Stimulated activated CD8-positive, alpha-beta memory T cell treated with anti-CD3 and anti-CD28 coated beads, Interleukin-15, amount 100 ng/mL, for 24 hours (primary cell): ENCODE data around the gene STIL.
"Not testable (repeated sequence)": the region's sequence is repeated elsewhere in the genome, so short reads cannot be mapped to it uniquely, and the experiment has no call there.

Source experiments
- DNase-seq: peaks from one replicate; pipeline ENCODE4 v3.0.0-alpha.2; 2020; ENCODE audit warnings: low read depth

The STIL gene

DNA sequence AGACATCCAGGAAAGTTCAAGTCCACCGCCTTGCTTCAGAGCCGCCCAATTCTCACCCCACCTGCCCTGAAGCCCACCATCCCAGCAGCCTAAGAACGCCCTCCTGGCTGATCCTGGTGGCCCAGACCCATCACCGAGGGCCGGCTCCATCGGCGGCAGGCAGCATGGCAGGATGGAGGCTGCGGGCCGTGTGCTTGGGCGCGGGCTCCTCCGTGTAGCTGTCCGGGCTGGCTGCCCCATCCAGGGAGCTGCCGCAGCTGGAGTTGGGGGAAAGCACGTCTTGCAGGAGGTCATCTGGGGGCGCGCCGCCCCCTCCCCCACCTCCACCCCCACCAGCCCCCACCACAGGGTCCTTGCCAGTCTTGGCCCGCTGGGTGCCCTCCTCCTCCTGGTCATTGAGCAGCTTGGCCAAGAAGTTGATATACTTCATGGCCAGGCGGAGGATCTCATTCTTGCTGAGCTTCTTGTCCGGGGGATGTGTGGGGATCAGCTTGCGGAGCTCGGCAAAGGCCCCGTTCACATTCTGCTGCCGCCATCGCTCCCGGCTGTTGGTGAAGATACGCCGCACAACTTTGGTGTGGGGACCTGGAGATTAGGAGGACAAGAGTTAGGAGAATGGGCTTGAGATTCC lies 94.2 kb downstream of the STIL start:
- no peak for DNase-seq

DNA sequence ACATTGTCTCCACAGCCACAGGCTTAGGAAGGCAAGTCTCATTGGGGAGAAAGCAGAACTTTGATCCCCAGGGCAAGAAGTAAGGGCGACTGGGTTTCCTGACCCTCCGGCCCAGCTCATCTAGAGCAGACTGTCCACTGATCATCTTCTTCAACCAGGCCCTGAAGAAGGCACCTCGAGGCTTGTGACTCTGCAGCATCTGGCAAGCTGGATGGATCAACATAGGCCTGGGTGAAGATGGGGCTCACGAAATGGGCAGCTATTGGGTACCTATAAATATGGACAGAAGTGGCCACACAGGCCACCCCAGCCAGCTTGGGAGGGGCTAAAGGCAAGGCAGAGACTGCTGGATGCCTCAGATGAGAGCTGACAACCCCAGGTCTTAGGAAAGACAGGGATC lies 94.9 kb downstream of the STIL start:
- no peak for DNase-seq

DNA sequence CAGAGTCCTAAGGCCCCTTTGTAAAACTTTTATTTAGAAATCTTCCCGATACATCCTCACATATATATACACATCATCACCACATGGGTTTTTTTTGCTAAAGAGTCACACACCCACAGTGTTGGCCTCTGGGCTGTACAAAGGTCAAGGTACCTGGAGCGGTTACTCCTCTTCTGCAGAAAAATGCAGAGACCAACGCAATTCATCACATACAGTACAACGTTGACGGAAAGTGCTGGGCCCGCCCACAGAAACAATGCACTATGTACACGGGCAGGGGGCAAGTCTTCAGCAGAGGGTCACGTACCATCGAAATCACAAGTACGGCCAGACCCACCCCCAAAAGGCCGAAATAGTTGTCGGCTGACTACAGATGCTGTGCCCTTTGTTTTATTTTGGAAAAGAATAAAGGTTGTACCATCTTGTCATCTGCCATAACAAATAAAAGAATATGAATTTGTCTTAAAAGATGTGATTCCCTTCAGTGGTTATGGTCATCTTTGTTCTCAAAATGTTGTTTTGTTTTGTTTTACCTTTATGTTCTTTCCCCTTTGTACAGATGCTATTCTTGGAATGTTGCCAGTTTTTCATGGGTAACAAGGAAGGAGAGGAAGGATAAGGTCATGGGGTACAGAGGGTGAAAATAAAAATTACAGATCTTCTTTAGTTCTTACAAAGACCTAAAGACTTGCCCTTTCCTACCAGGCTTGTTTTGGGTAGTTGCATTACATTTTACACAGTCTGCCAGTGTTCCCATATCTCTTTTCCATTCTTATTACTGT lies 97.5 kb downstream of the STIL start:
- no peak for DNase-seq

DNA sequence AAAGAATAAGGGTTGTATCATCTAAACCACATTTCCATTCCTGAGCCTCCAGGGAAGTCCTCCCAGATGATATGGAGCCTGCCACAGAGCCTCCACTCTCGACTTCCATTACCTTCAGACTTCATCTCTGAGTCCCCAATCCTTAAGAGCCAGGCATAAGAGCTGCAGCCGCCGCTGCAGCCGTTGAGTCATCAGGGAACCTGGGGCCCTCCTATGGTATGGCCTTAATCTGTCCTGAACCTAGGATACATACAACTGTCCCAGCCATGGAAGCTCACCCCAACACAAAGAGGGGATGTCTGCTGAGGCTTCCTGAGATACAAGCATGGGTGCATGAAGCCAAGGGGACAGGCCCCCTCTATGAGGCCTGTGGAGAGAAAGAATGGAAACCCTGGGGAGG lies 98.2 kb downstream of the STIL start:
- no peak for DNase-seq

DNA sequence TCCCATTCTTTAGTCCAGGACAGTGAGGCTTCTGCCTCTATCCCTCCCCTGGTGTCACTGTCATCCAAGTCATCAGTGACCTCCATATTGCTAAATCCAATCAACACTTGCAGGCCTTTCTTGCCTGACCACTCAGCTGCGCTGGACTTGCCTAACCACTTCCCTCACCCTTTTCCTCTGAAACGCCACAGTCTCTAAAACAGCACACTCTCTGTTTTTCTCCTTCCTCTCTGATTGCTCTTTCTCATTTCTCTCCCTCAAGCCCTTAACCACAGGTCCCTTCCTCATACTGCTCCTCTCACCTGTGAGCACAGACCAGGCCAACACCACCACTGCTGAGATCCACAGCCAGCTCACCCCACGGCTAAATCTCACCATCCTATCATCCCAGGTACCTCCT lies 99.4 kb downstream of the STIL start:
- no peak for DNase-seq

DNA sequence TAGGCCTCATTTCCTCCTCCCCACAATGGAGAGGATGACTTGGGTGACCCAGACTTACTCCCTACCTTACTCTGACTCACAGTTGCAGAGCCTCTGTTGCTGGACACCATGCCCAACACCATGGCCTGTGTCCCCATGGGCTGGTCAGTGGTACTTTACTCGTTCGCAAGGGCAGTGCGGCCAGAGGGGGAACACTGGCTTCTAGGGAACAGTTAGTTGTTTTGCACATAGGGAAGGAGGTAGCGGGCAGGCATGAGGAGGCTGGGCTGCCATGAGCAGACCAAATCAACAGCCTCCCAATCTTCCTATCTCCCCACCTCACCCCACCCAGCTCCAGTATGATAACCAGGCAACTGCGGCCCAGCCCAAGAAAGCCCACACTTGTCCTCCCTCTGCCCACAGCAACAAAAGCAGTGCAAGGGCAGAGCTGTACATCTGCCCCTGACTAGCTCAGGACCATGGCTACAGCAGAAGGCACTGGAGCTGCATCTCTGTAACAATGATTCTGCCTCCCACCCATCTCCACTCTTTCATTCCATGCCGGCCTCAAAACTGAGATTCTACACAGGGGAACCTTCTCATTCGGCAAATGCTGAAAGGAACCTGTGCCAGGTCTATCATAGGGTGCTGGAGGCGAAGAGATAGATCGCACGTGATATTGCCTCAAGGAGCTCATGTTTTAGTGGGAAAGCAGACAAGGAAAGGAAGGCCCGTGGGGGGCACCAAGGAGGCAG lies 100.5 kb downstream of the STIL start:
- no peak for DNase-seq

DNA sequence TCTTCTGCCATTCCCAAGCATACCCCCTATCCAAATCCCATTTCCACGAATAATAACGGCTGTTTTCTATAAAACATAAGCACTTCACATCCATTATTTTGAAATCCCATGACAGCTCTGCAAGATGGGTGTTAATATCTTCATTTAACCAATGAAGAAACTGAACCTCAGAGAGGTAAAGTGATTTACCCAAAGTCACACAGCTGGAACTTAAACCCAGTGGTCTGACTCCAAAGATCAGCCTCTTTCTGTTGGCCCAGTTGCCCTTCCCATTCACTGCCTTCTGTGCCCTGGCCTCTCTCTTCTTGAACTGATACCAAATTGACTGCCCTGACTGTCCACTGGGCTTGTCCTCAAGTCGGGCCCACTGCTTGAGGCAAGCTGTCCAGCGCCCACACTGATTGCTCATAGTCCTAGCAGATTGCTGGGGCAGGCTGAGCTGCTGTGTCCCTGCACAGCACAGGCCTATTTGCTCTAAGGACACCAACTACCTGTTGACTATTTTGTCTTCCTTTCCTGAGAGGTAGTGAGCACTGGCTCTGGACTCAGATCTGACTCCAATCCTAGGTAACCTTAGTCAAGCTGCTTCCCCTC lies 101.2 kb downstream of the STIL start:
- no peak for DNase-seq

DNA sequence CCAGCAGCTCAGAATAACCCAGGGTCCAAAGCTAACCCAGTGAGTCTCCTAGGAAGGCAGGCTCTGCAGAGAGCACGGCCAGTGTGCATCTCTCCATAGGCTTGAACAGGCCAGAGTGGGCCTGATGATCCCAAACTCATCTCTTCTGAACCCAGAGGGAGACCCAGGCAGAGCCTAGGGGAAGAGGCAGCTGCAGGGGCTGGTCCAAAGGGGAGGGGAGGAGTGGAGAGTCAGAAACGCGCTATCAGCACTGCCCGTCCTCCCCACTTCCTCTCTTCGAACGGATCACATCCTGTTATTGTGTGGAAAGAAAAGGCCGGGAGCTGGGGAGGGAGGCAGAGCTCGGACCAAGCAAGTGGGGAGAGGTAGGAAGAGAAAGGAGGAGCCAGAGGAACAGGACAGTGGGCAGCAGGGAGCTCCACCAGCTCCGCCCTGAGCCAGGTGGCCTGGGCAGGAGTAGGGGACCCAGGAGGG lies 102.1 kb downstream of the STIL start:
- DNase-seq: no peak

DNA sequence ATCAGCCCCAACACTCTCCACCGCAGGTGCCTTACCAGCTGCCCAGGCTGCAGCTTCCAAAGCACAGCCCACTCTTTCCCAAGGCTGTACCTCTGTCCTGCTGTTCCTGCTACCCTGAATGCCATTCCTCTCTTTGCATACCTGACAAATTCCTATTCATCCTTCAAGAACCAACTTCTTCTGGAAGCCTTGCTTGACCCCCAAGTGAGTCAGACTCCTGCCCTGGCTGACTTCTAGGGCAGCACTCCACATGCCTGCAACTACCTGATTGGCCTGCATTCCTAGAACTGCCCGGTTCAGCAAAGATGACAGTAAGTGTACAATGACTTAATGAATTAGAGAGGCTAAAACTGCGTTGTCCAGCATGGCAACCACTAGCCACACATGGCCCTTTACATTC lies 103.3 kb downstream of the STIL start:
- DNase-seq: no peak

DNA sequence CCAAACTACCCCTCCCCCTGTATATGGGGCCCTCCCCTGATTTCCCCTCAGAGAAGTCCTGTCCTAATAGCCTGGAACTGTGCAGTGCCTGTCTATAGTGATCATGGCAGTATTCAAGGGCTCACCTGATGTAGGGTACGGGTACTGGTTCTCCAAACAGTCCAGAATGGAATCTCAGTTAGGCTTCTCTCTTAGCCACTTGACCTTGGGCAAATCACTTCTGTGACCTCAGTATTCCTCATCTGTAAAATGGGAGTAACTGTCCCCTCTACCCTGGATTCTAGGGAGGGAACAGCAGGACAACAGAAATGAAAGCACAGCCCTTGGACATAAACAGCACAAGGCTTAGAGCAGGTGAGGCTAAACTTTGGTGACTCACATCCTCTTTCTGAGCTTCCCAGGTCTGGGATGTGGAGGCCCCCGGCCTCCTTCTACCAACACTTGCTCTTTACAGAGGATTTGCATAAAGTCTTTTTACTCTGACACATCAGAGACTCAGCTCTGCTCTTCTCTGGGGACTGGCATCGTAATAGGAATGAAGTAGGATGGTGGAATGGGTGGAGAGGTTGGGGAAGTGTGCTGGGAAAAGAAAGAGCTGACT lies 104.1 kb downstream of the STIL start:
- no peak for DNase-seq

DNA sequence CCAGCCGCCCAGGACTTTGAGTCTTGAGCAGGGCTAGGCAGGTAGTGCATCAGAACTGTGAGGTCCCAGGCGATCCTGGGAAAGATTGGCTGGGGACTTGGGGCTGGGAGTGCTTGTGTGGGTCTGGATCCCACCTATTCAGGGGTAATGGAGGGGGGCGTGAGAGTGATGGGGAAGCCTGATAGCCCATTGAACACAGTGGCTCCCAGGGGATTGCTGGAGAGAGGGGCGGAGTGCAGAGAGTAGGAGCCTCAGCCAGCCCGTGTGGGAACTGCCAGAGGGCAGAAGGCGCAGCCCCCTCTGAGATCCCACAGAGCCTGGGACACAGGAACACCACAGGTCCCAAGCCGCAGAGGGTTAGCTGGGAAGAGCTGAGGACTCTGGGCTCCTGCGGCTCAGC lies 104.9 kb downstream of the STIL start:
- DNase-seq: no peak

DNA sequence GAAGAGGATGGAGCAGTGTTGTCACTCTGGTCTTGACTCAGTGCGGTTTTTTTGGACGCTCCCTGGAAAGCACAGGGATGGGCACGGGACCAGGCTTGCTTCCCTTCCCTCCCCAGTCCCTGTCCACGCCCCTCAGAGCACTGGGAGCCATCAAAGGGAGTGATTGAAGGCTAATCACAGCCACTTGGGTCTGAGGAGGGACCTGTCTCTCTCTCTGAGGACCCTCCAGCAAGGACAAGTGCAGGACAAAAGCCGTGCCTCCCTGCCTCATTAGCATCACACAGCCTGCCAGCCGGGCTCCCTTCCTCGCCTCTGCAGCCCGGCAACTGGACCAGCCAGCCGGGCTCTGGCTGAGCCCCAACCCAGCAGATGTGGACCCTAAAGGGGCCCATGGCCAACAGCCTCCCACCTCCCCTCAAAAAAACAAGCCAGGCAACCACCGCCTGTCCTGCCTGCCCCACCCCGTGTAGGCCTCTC lies 105.5 kb downstream of the STIL start:
- no peak for DNase-seq

DNA sequence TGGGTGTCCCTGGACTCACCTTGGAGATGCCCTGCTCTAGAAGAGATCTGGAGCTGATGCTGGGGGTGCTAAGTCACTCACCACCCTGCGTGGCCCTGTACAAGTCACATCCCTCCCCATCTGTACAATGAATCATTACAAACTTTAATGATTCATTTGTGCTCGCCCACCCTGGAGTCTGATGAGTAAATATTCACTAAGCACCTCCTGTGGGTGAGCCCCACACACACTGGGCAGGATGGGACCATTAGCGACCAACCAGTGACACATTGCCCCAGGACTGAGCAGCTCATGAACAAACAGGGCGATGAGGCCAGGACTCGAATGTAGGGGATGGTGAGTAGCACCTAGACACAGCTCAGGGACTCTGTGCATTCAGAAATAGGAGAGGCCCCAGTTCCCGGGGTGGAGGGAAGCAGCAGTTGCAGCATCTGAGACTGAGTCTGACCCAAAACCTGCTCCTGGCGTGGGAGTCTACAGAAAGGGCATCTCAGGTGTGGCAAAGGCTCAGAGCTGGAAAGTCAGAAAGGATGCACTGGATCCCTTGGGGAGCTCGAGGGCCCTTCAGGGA lies 106.1 kb downstream of the STIL start:
- no peak for DNase-seq

DNA sequence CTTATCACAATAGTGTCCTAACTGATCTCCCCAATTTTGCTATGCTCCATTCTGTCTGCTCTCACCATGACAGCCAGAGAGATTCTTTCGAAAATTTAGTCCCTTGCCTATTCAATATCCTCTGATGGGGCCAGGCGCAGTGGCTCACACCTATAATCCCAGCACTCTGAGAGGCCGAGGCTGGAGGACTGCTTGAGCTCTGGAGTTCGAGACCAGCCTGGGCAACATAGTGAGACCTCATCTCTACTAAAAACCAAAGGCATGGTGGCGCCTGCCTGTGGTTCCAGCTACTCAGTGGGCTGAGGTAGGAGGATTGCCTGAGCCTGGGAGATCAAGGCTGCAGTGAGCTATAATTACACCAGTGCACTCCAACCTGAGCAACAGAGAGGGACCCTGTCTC lies 108.0 kb downstream of the STIL start:
- DNase-seq: no peak

DNA sequence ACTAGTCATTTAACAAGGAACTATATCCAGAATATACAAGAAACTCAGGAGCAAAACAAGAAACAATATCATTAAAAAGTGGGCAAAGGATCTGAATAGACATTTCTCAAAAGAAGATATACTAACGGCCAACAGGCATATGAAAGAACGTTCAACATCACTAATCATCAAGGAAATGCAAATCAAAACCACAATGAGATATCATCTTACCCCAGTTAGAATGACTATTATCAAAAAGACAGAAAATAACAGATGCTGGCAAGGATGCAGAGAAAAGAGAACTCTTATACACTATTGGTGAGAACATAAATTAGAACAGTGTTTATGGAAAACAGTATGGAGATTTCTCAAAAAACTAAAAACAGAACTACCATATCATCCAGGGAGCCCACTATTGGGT lies 110.4 kb downstream of the STIL start:
- not testable (repeated sequence) for DNase-seq

DNA sequence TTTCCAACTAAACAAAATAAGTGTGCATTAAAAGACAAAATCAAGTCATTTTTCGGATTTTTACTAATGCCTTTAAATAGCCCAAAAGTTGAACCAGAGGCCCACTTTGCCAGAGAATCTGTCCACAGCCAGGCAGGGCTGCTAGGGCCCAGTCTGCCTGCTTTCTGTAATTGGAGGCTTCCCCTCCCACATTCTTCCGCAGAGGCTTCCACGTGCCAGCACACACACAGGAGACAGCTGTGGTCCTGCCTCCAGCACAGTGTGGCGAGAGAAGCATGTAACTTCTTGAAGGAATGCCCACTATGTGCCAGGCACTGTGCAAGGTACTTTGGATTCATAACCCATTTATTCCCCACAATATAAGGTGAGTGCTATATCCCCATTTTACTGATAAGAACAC lies 112.8 kb downstream of the STIL start:
- no peak for DNase-seq
